ENCODE results near the gene TRIM36. TPM values are rescaled to one million over a fixed set of nuclear protein-coding genes. Genes with fewer than 3 reads are reported as not detected.

Gene TRIM36
- total and polyA plus RNA-seq, 3 donors from 2014 or later = 106 to 384 (median 289) TPM

GRCh38 chr5:115196161-115196560 lies 26.5 kb upstream of the TRIM36 start:
- no peak for TF ChIP-seq CTCF (IDR thresholded peaks at IDR 0.05)
- no peak for TF ChIP-seq POLR2A (IDR thresholded peaks at IDR 0.05)
- H3K9me3 ChIP-seq = no peaks in the 10 kb centered on the region
- H3K27me3 ChIP-seq = no peaks in the 10 kb centered on the region
- H3K27ac ChIP-seq = no peak overlapping the region
- H3K4me1 ChIP-seq = no peaks in the 10 kb centered on the region
- DNase-seq = no peak
- whole genome bisulfite sequencing, 2 donors = 77 to 86% methylated on average over 3 of the region's 3 CpGs
- intact Hi-C loops (cut with DNase I; ENCODE audit: low total_unique reads) = no loop called here
- no peak overlapping the region for H3K4me3 ChIP-seq
- H3K36me3 ChIP-seq (ENCODE audit: low read depth, missing control alignments) = no peaks in the 10 kb centered on the region

DNA sequence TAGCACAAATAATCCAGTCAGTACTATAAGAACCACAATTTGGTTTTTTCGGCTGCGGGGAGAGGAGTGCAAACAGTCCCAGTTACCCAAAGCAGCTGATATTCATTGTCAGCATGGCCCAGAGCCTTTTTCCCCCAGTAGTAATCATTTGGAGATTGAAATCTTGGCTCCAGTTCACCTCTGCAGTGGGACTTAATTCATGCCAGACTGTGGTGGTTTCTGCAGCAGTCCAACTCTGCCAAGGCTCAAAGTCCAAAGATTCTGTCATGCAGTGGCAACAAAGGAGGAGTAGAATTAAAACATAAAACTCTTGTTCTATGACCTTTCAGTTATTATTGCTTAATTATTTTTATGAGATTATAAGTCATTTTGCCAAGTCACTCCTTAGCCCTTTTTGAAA lies 25.0 kb upstream of the TRIM36 start:
- Histone ChIP-seq H3K36me3 (ENCODE audit: low read depth, missing control alignments) (no peaks in the 10 kb centered on the region), H3K27me3 (no peaks in the 10 kb centered on the region), H3K4me3 (no peak overlapping the region), H3K9me3 (no peaks in the 10 kb centered on the region), H3K4me1 (no peaks in the 10 kb centered on the region), H3K27ac (no peak overlapping the region)
- intact Hi-C loops (cut with DNase I; ENCODE audit: low total_unique reads) = no loop called here
- WGBS, 2 donors = 84 to 98% methylated on average over 2 of the region's 2 CpGs
- TF ChIP-seq CTCF (IDR thresholded peaks at IDR 0.05) = no peak
- no peak for TF ChIP-seq POLR2A (IDR thresholded peaks at IDR 0.05)
- DNase-seq = no peak

- Histone ChIP-seq H3K4me3 (no peak overlapping the region), H3K27me3 (no peaks in the 10 kb centered on the region), H3K27ac (no peak overlapping the region), H3K4me1 (no peaks in the 10 kb centered on the region), H3K9me3 (no peaks in the 10 kb centered on the region), H3K36me3 (ENCODE audit: low read depth, missing control alignments) (no peaks in the 10 kb centered on the region)
- TF ChIP-seq POLR2A (IDR thresholded peaks at IDR 0.05) = no peak
- no peak for TF ChIP-seq CTCF (IDR thresholded peaks at IDR 0.05)
- no peak for DNase-seq
- intact Hi-C loops (cut with DNase I; ENCODE audit: low total_unique reads) = no loop called here
Observed at GRCh38 chr5:115193295-115193694, 23.6 kb upstream of the TRIM36 start.

DNA sequence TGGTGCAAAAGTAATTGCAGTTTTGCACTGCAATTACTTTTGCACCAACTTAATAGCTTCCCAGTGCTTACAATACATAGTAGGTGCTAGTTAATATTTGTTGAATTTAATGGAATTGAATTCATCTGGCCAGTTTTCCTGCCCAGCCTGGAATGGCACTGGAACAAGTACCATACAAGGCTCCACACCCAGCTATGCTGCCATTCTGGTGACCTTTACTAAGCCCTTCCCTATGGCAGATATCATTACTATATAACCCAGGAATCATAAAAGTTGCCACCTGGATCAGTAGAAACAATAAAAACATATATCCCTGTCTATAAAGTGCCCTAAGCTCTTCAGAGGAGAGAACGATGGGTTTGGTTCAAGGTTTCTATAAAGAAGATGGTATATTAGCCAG lies 22.4 kb upstream of the TRIM36 start:
- no peak for DNase-seq
- intact Hi-C loops (cut with DNase I; ENCODE audit: low total_unique reads) = no loop called here
- H3K9me3 ChIP-seq = no peaks in the 10 kb centered on the region
- WGBS, 2 donors = 88 to 89% methylated on average over 1 of the region's 1 CpG
- no peak for TF ChIP-seq CTCF (IDR thresholded peaks at IDR 0.05)
- TF ChIP-seq POLR2A (IDR thresholded peaks at IDR 0.05) = no peak
- no peaks in the 10 kb centered on the region for H3K27me3 ChIP-seq
- H3K4me1 ChIP-seq = no peaks in the 10 kb centered on the region
- H3K4me3 ChIP-seq = no peak overlapping the region
- H3K36me3 ChIP-seq (ENCODE audit: low read depth, missing control alignments) = no peaks in the 10 kb centered on the region
- H3K27ac ChIP-seq = no peak overlapping the region

DNA sequence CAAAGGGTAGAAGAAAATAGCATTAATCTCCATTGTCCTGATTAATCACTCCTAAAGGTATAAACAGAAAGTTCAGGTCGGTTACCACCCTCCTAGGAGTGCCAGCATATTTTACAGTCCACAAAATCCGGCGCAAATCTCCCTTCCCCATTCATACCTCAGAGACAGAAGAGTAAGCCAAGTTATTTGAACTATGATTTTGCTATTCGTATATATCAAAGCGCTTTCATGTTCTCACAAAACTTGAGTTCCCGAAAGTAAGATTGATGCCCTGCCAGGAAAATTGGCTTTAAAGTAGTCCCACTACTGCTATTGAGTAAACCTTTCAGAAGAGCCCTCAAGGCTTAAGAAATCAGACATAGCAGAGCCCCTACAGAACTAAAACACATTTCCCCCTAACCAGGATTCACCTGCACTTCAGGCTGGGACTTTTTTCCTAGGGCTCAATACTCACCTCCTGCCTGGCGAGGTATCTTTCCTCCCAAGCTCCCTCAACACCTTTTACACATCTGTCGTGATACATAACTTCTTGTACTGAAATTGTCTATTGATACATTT lies 21.8 kb upstream of the TRIM36 start:
- WGBS, 2 donors = 80 to 92% methylated on average over 8 of the region's 8 CpGs
- Histone ChIP-seq H3K4me1 (no peaks in the 10 kb centered on the region), H3K27me3 (no peaks in the 10 kb centered on the region), H3K9me3 (no peaks in the 10 kb centered on the region), H3K4me3 (no peak overlapping the region), H3K27ac (no peak overlapping the region), H3K36me3 (ENCODE audit: low read depth, missing control alignments) (no peaks in the 10 kb centered on the region)
- intact Hi-C loops (cut with DNase I; ENCODE audit: low total_unique reads) = no loop called here
- no peak for DNase-seq
- TF ChIP-seq POLR2A (IDR thresholded peaks at IDR 0.05) (no peak), CTCF (IDR thresholded peaks at IDR 0.05) (no peak)

Data from testis (tissue), 3 donors.